WERI-Rb-1 (cell line): ENCODE results near the gene DNAJC18.

Source experiments
- DNase-seq: peaks from one replicate; pipeline ENCODE4 v3.0.0-alpha.2; 2020
- H3K27ac ChIP-seq: fragments of 250-450 bp; sonication (Bioruptor Pico); 2 replicates; pipeline ENCODE4 v1.5.1; 2020; ENCODE audit warnings: mild to moderate bottlenecking, moderate library complexity
- H3K27me3 ChIP-seq: fragments of 250-450 bp; sonication (Bioruptor Pico); 2 replicates; pipeline ENCODE4 v1.5.1; 2021; ENCODE audit warnings: mild to moderate bottlenecking, low read depth, moderate library complexity; ENCODE audit not compliant: insufficient read depth, severe bottlenecking
- H3K36me3 ChIP-seq: fragments of 250-450 bp; sonication (Bioruptor Pico); 2 replicates; pipeline ENCODE4 v1.5.1; 2020; ENCODE audit warnings: mild to moderate bottlenecking, moderate library complexity
- H3K4me3 ChIP-seq: 2 replicates; pipeline ENCODE4 v1.5.1; 2011; ENCODE audit warnings: low read depth, mild to moderate bottlenecking, control low read depth, low read length
- H3K9me3 ChIP-seq: fragments of 250-450 bp; sonication (Bioruptor Pico); 2 replicates; pipeline ENCODE4 v1.5.1; 2021; ENCODE audit warnings: mild to moderate bottlenecking, moderate library complexity; ENCODE audit not compliant: severe bottlenecking
- CTCF ChIP-seq: IDR thresholded peaks from 2 replicates; pipeline ENCODE4 v1.5.1; 2011; ENCODE audit warnings: low read depth, mild to moderate bottlenecking, control low read depth, inconsistent platforms, low read length

Gene DNAJC18

GRCh38 chr5:139461698-139462097 lies 22.4 kb upstream of the DNAJC18 start:
- H3K4me3 ChIP-seq = no peak overlapping the region
- DNase-seq = no peak
- H3K27me3 ChIP-seq = no peaks in the 10 kb centered on the region
- H3K36me3 ChIP-seq = no peaks in the 10 kb centered on the region
- H3K27ac ChIP-seq = no peak overlapping the region
- no peaks in the 10 kb centered on the region for H3K9me3 ChIP-seq
- no peak for TF ChIP-seq CTCF

GRCh38 chr5:139461176-139461575 lies 21.9 kb upstream of the DNAJC18 start:
- no peaks in the 10 kb centered on the region for H3K27me3 ChIP-seq
- no peaks in the 10 kb centered on the region for H3K36me3 ChIP-seq
- H3K27ac ChIP-seq = no peak overlapping the region
- TF ChIP-seq CTCF = no peak
- no peak overlapping the region for H3K4me3 ChIP-seq
- no peaks in the 10 kb centered on the region for H3K9me3 ChIP-seq
- DNase-seq = no peak

- Histone ChIP-seq H3K9me3 (no peaks in the 10 kb centered on the region), H3K36me3 (no peaks in the 10 kb centered on the region), H3K27me3 (no peaks in the 10 kb centered on the region), H3K27ac (no peak overlapping the region), H3K4me3 (no peak overlapping the region)
- DNase-seq = no peak
- TF ChIP-seq CTCF = no peak
Measured at GRCh38 chr5:139460455-139460854, 21.1 kb upstream of the DNAJC18 start.

GRCh38 chr5:139459451-139459934 lies 20.2 kb upstream of the DNAJC18 start:
- DNase-seq = no peak
- H3K27ac ChIP-seq = no peak overlapping the region
- TF ChIP-seq CTCF = no peak
- no peaks in the 10 kb centered on the region for H3K9me3 ChIP-seq
- no peak overlapping the region for H3K4me3 ChIP-seq
- H3K36me3 ChIP-seq = no peaks in the 10 kb centered on the region
- no peaks in the 10 kb centered on the region for H3K27me3 ChIP-seq

GRCh38 chr5:139458580-139459407 lies 19.5 kb upstream of the DNAJC18 start:
- Histone ChIP-seq H3K9me3 (no peaks in the 10 kb centered on the region), H3K4me3 (no peak overlapping the region), H3K27ac (no peak overlapping the region), H3K36me3 (no peaks in the 10 kb centered on the region), H3K27me3 (no peaks in the 10 kb centered on the region)
- TF ChIP-seq CTCF = no peak
- no peak for DNase-seq
